CD8-positive, alpha-beta memory T cell (primary cell): Measurements from ENCODE around the gene GNAQ. TPM values are rescaled to one million over a fixed set of nuclear protein-coding genes. Genes with fewer than 3 reads are reported as not detected.

Experiments
- CTCF ChIA-PET: fragments of 350-600 bp; sonication (Branson Sonifier 250); formaldehyde crosslinking; loops from one replicate; lab custom pipeline; 2021; ENCODE audit warnings: antibody characterized with exemption; lab: Charles Lee
- POLR2A ChIA-PET: fragments of 350-600 bp; sonication (Branson Sonifier 250); formaldehyde crosslinking; loops from one replicate; lab custom pipeline; 2021; ENCODE audit warnings: antibody characterized with exemption; lab: Charles Lee
- DNase-seq, 5 donors: peaks; one replicate each; pipeline versions ENCODE4 v3.0.0 to v3.0.0-alpha.2; 2020 to 2022; ENCODE audit warnings: mixed read lengths in 1 of 5
- H3K27ac ChIP-seq: one replicate; pipeline ENCODE4 v1.7.0; 2013; ENCODE audit warnings: low read depth, mild to moderate bottlenecking, low read length, moderate library complexity
- H3K27me3 ChIP-seq: 2 replicates; pipeline ENCODE4 v1.7.0; 2013; ENCODE audit warnings: low read length, mild to moderate bottlenecking; ENCODE audit not compliant: insufficient read depth, poor library complexity, severe bottlenecking
- H3K36me3 ChIP-seq: 2 replicates; pipeline ENCODE4 v1.7.0; 2013; ENCODE audit warnings: mild to moderate bottlenecking, low read length, moderate library complexity; ENCODE audit not compliant: insufficient read depth
- H3K4me1 ChIP-seq: 2 replicates; pipeline ENCODE4 v1.7.0; 2013; ENCODE audit warnings: mild to moderate bottlenecking, low read length, moderate library complexity; ENCODE audit not compliant: insufficient read depth
- H3K4me3 ChIP-seq: 2 replicates; pipeline ENCODE4 v1.7.0; 2013; ENCODE audit warnings: mild to moderate bottlenecking, low read length
- H3K9me3 ChIP-seq: 2 replicates; pipeline ENCODE4 v1.7.0; 2013; ENCODE audit warnings: mild to moderate bottlenecking, low read length
- H3K27ac Mint-ChIP-seq, 8 donors: one replicate each; pipeline ENCODE4 v1.8.0; 2020 to 2021; ENCODE audit warnings: mixed read lengths in 8 of 8, mild to moderate bottlenecking in 6 of 8, inconsistent platforms in 3 of 8, moderate library complexity in 3 of 8
- H3K27me3 Mint-ChIP-seq, 2 donors: one replicate each; pipeline ENCODE4 v1.8.0; 2020 to 2021; ENCODE audit warnings: mixed read lengths in 2 of 2, mild to moderate bottlenecking in 1 of 2, moderate library complexity in 1 of 2
- H3K36me3 Mint-ChIP-seq, 3 donors: one replicate each; pipeline ENCODE4 v1.8.0; 2020 to 2021; ENCODE audit warnings: mixed read lengths in 3 of 3, inconsistent platforms in 1 of 3, mild to moderate bottlenecking in 1 of 3
- H3K4me1 Mint-ChIP-seq, 3 donors: one replicate each; pipeline ENCODE4 v1.8.0; 2020 to 2021; ENCODE audit warnings: mixed read lengths in 3 of 3, inconsistent platforms in 1 of 3, mild to moderate bottlenecking in 1 of 3
- H3K4me3 Mint-ChIP-seq, 7 donors: one replicate each; pipeline ENCODE4 v1.8.0; 2020 to 2021; ENCODE audit warnings: mixed read lengths in 7 of 7, mild to moderate bottlenecking in 6 of 7, moderate library complexity in 4 of 7, inconsistent platforms in 2 of 7
- H3K9me3 Mint-ChIP-seq, 5 donors: one replicate each; pipeline ENCODE4 v1.8.0; 2020 to 2022; ENCODE audit warnings: mixed read lengths in 5 of 5, mild to moderate bottlenecking in 3 of 5, moderate library complexity in 2 of 5, inconsistent platforms in 1 of 5
- polyA plus RNA-seq: library from polyadenylated mRNA; unstranded; fragments of 300-500 nt; fragmentation: Illumina TruSeq; gene quantifications from one replicate; pipeline ENCODE4 v1.2.3, GENCODE V29; 2021
- total RNA-seq, 2 experiments: library from RNA; stranded (reverse); gene quantifications; one replicate each; pipeline ENCODE4 v1.2.3, GENCODE V29; 2021

The GNAQ gene
- total and polyA plus RNA-seq, 3 experiments from 2014 or later: 7.5 to 19.8 (median 17.1) TPM

DNA sequence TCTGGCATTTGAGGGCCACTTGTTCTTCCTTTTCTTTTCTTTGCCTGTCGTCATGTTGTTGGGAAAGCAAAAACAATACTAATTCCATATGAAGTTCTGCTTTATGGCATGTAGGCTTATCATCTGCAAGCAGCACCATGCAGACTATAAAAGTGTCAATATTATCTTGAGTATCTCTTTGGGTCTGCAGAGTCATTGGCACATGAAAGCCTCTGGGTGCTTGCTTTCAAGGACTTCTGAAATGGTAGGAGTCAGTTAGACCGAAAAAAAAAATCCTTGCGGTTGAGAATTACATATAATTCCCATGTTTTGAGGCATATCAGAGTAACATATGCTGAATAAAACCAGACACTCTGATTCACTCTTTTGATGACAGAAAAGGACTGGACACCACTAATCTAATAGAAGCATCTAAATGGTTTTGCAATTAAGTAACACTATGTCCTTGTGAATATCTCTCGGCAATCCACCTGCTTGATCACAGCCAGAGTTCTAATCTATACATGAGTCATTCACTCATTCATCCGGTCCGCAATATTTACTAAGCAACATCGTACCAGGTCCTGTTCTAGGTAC is 44.4 kb downstream of the GNAQ start:
- Mint-ChIP-seq H3K4me1 (peaks cover 35 to 74% (median 39%) of the 10 kb centered on the region in 3 donors), H3K27me3 (no peaks in the 10 kb centered on the region)
- POLR2A ChIA-PET: no interaction called here

DNA sequence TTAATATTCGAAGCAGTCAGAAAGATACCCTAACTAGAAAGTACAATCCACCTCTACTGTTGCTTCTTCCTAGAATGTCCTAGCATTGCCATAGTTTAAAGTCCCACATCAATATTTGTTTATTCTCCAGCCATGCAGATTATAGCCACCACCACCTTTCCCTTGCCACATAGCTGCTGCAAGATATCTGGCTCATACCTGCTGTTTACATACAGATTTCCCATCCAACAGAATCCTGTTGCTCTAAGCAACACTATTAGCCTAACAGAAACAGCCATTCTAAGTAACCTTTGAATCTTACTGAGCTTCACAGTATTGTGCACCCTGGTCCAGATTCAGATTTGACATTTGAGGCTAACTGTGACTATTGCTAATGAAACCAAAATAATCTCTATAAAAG is 45.6 kb downstream of the GNAQ start:
- Histone ChIP-seq H3K27me3 (no peaks in the 10 kb centered on the region), H3K4me1 (peaks cover 20% of the 10 kb centered on the region), H3K9me3 (no peaks in the 10 kb centered on the region), H3K27ac (no peak overlapping the region), H3K4me3 (no peak overlapping the region), H3K36me3 (no peaks in the 10 kb centered on the region)
- ChIA-PET POLR2A (no interaction called here), CTCF (interaction anchor here (1.5 kb wide), 1 partner anchor 9 kb away, joined by 4 read pairs; no protein-coding TSS in a partner anchor)
- peaks cover 0 to 1% (median 0%) of the 10 kb centered on the region in 3 donors for H3K36me3 Mint-ChIP-seq
- peak overlapping the region in 4 of 8 donors; percentile 20 to 59 (median 50) for H3K27ac Mint-ChIP-seq
- H3K4me1 Mint-ChIP-seq: peaks cover 36 to 74% (median 39%) of the 10 kb centered on the region in 3 donors
- H3K27me3 Mint-ChIP-seq: no peaks in the 10 kb centered on the region
- no peak overlapping the region for H3K4me3 Mint-ChIP-seq
- no peaks in the 10 kb centered on the region for H3K9me3 Mint-ChIP-seq
- DNase-seq: no peak

More for the DNA sequence above, 44.4 kb downstream of the GNAQ start:
- H3K27ac Mint-ChIP-seq: peak overlapping the region in 2 of 8 donors; percentile 4 to 40
- no peak overlapping the region for H3K4me3 Mint-ChIP-seq
- DNase-seq: no peak
- H3K36me3 ChIP-seq: no peaks in the 10 kb centered on the region
- peaks cover 9% of the 10 kb centered on the region for H3K4me1 ChIP-seq
- no peaks in the 10 kb centered on the region for H3K27me3 ChIP-seq
- CTCF ChIA-PET: no interaction called here
- H3K36me3 Mint-ChIP-seq: peaks cover 0 to 3% (median 1%) of the 10 kb centered on the region in 3 donors
- no peak overlapping the region for H3K27ac ChIP-seq
- no peak overlapping the region for H3K4me3 ChIP-seq
- no peaks in the 10 kb centered on the region for H3K9me3 ChIP-seq
- H3K9me3 Mint-ChIP-seq: no peaks in the 10 kb centered on the region

DNA sequence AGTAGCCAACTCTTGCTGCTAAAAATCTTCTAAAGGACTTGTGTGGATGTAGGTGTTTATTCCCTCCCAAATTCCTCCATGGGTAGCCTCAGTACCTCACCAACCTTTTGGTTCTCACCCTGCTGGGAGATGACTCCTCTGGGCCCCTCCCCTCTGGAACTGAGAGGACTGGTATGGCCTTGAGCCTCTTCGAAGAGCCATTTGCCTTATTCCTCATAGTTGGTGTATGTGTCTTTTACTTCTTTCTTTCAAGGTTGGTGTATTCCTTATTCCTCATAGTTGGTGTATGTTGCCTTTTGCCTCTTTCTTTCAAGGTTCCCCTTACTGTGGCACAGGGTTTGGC is 48.3 kb downstream of the GNAQ start:
- H3K4me3 ChIP-seq: no peak overlapping the region
- H3K27me3 ChIP-seq: no peaks in the 10 kb centered on the region
- POLR2A ChIA-PET: no interaction called here
- H3K36me3 ChIP-seq: no peaks in the 10 kb centered on the region
- peak overlapping the region in 1 of 7 donors; percentile 33 for H3K4me3 Mint-ChIP-seq
- no peaks in the 10 kb centered on the region for H3K9me3 ChIP-seq
- peaks cover 0 to 1% (median 0%) of the 10 kb centered on the region in 3 donors for H3K36me3 Mint-ChIP-seq
- DNase-seq: no peak
- CTCF ChIA-PET: no interaction called here
- no peaks in the 10 kb centered on the region for H3K27me3 Mint-ChIP-seq
- peaks cover 44% of the 10 kb centered on the region for H3K4me1 ChIP-seq
- no peaks in the 10 kb centered on the region for H3K9me3 Mint-ChIP-seq
- peak overlapping the region in 3 of 8 donors; percentile 34 to 81 (median 55) for H3K27ac Mint-ChIP-seq
- H3K4me1 Mint-ChIP-seq: peaks cover 50 to 79% (median 58%) of the 10 kb centered on the region in 3 donors
- H3K27ac ChIP-seq: no peak overlapping the region

DNA sequence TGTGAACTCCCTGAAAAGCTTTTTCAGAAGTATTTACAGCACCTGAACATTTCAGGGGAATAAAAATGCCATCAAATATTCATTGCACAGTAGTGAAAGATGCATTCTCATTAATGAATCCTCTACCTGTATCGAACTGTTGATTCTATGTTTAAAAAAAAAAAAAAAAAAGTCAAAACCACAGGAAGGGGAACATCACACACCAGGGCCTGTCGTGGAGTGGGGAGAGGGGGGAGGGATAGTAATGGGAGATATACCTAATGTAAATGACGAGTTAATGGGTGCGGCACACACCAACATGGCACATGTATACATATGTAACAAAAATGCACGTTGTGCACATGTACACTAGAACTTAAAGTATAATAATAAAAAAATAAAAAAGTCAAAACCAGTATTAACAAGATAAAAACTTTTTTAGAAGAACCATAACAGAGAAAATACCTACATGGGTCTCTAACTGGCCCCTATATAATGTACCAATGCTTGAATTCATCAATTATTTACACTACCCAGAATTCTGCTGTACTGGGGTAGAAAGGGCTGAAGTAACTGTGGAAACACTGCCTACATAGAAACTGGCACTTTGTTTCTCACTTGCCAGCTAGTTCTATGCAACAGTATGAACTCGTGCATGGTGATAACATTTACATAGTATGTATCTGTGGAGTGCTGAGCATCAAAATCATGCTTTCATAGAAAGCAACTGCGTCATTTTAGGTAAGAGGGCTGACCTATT is 48.9 kb downstream of the GNAQ start:
- H3K27ac ChIP-seq: no peak overlapping the region
- peaks cover 55 to 79% (median 59%) of the 10 kb centered on the region in 3 donors for H3K4me1 Mint-ChIP-seq
- no peak overlapping the region for H3K4me3 ChIP-seq
- H3K36me3 Mint-ChIP-seq: peaks cover 0 to 1% (median 0%) of the 10 kb centered on the region in 3 donors
- no peak for DNase-seq
- H3K27me3 ChIP-seq: no peaks in the 10 kb centered on the region
- H3K9me3 Mint-ChIP-seq: no peaks in the 10 kb centered on the region
- peak overlapping the region in 2 of 8 donors; percentile 34 to 55 for H3K27ac Mint-ChIP-seq
- no peaks in the 10 kb centered on the region for H3K27me3 Mint-ChIP-seq
- H3K4me1 ChIP-seq: peaks cover 49% of the 10 kb centered on the region
- no peaks in the 10 kb centered on the region for H3K36me3 ChIP-seq
- POLR2A ChIA-PET: no interaction called here
- H3K4me3 Mint-ChIP-seq: peak overlapping the region in 2 of 7 donors; percentile 9 to 14
- CTCF ChIA-PET: no interaction called here
- no peaks in the 10 kb centered on the region for H3K9me3 ChIP-seq

DNA sequence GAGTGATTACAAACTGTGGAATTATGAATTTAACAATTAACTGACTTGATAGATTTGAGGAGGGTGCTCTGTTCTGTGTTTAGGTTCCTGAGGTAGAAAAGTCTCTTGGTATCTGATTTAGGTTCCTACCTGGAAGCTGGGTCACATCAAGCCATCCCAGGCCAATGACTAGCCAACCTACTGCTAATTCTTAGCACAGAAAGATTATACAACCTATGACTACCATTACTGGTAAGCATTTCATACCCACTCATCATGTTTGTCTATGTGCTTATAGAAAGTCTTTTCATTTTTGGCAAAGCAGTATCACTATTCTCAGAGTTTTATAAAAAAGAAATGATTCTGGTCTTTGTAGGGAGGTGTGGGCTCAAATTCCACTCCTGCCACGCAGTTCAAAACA is 49.7 kb downstream of the GNAQ start:
- no peaks in the 10 kb centered on the region for H3K9me3 ChIP-seq
- H3K27me3 Mint-ChIP-seq: no peaks in the 10 kb centered on the region
- no peaks in the 10 kb centered on the region for H3K9me3 Mint-ChIP-seq
- ChIA-PET CTCF (no interaction called here), POLR2A (no interaction called here)
- peaks cover 58% of the 10 kb centered on the region for H3K4me1 ChIP-seq
- H3K27ac Mint-ChIP-seq: peak overlapping the region in 1 of 8 donors; percentile 1
- no peaks in the 10 kb centered on the region for H3K27me3 ChIP-seq
- DNase-seq: no peak
- no peaks in the 10 kb centered on the region for H3K36me3 ChIP-seq
- H3K27ac ChIP-seq: no peak overlapping the region
- peak overlapping the region in 3 of 7 donors; percentile 1 to 29 (median 1) for H3K4me3 Mint-ChIP-seq
- no peaks in the 10 kb centered on the region for H3K36me3 Mint-ChIP-seq
- peaks cover 64 to 79% (median 68%) of the 10 kb centered on the region in 3 donors for H3K4me1 Mint-ChIP-seq
- no peak overlapping the region for H3K4me3 ChIP-seq

DNA sequence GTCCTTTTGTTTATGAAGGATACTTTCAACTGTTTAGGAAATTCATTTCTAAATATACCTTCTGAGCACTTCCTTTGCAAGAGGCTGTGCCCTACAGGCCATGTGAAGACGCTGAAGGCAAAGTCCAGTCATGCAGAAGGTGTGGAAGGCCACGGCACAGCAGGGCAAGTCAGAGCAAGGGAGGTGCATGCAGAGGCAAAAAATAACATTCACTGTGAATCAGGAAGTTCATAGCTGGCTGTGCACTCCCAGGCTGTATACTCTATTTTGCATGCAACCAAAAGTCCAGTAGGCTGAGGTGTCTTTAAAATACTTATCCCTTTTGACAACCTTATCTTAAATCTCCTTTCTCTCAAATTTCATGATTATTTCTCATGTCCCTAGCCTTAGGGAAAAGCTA is 50.3 kb downstream of the GNAQ start:
- H3K27me3 Mint-ChIP-seq: no peaks in the 10 kb centered on the region
- H3K4me3 Mint-ChIP-seq: peak overlapping the region in 4 of 7 donors; percentile 1 to 39 (median 13)
- no peak for DNase-seq
- CTCF ChIA-PET: no interaction called here
- H3K27me3 ChIP-seq: no peaks in the 10 kb centered on the region
- H3K4me1 Mint-ChIP-seq: peaks cover 66 to 80% (median 70%) of the 10 kb centered on the region in 3 donors
- H3K36me3 Mint-ChIP-seq: no peaks in the 10 kb centered on the region
- no peaks in the 10 kb centered on the region for H3K9me3 ChIP-seq
- peak overlapping the region in 2 of 8 donors; percentile 39 to 59 for H3K27ac Mint-ChIP-seq
- POLR2A ChIA-PET: no interaction called here
- no peak overlapping the region for H3K4me3 ChIP-seq
- no peak overlapping the region for H3K27ac ChIP-seq
- no peaks in the 10 kb centered on the region for H3K9me3 Mint-ChIP-seq
- H3K36me3 ChIP-seq: no peaks in the 10 kb centered on the region
- H3K4me1 ChIP-seq: peaks cover 60% of the 10 kb centered on the region

DNA sequence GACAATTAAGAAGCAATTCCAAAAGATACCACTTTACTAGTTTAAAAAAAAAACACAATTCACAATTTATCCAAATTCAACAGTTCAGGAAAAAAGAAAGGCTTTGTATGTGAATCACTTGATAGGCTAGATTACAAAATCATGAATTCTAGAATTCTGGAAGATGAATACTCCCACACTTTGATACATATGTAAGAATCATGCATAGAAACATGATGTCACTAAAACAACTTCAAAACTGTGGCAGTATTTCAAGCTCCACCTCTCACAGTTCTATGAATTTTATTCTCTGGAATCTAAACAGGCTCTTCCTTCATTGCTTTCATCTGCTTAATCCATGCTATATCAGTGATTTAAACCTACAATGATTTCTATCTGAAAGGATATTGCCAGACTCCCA is 51.0 kb downstream of the GNAQ start:
- Mint-ChIP-seq H3K4me3 (no peak overlapping the region), H3K27me3 (no peaks in the 10 kb centered on the region), H3K27ac (peak overlapping the region in 1 of 8 donors; percentile 36), H3K9me3 (no peaks in the 10 kb centered on the region), H3K36me3 (no peaks in the 10 kb centered on the region), H3K4me1 (peaks cover 62 to 75% (median 66%) of the 10 kb centered on the region in 3 donors)
- no peaks in the 10 kb centered on the region for H3K9me3 ChIP-seq
- no peak overlapping the region for H3K4me3 ChIP-seq
- H3K27me3 ChIP-seq: no peaks in the 10 kb centered on the region
- CTCF ChIA-PET: no interaction called here
- H3K4me1 ChIP-seq: peaks cover 60% of the 10 kb centered on the region
- POLR2A ChIA-PET: no interaction called here
- H3K27ac ChIP-seq: no peak overlapping the region
- no peaks in the 10 kb centered on the region for H3K36me3 ChIP-seq
- no peak for DNase-seq
